Tibial artery (tissue), 4 donors: ENCODE data around the gene MEIKIN.

Experiments used
- DNase-seq, 2 donors: peaks; one replicate each; pipeline ENCODE4 v3.0.0-alpha.2; 2019
- H3K27ac ChIP-seq, 2 donors: fragments of 200-600 bp; sonication (generic) in 1 of 2; 1 replicate in 1 of 2; 2 replicates in 1 of 2; pipeline ENCODE4 v1.5.1; 2018 to 2019; ENCODE audit warnings: mild to moderate bottlenecking in 1 of 2
- H3K27me3 ChIP-seq, 2 donors: fragments of 200-600 bp; sonication (generic) in 1 of 2; one replicate each; pipeline versions ENCODE4 v1.5.1 to v1.6.0; 2016 to 2019
- H3K36me3 ChIP-seq, 3 donors: fragments of 200-600 bp; sonication (generic) in 2 of 3; one replicate each; pipeline ENCODE4 v1.5.1; 2016 to 2019; ENCODE audit warnings: mild to moderate bottlenecking in 2 of 3
- H3K4me1 ChIP-seq, 4 donors: fragments of 200-600 bp; sonication (generic) in 2 of 4; 1 replicate in 3 of 4; 2 replicates in 1 of 4; pipeline ENCODE4 v1.5.1; 2016 to 2019
- H3K4me3 ChIP-seq, 2 donors: fragments of 200-600 bp; sonication (generic) in 1 of 2; 1 replicate in 1 of 2; 2 replicates in 1 of 2; pipeline ENCODE4 v1.5.1; 2018 to 2019; ENCODE audit warnings: mild to moderate bottlenecking in 2 of 2
- H3K9me3 ChIP-seq, 3 donors: fragments of 200-600 bp; sonication (generic) in 1 of 3; one replicate each; pipeline ENCODE4 v1.5.1; 2016 to 2019
- intact Hi-C: fragments of 100-400 bp; cut with DNase I; formaldehyde crosslinking; loops from one replicate; pipeline ENCODE4 v1.15.0; 2023; ENCODE audit warnings: low total_unique reads
- TF ChIP-seq, protein P1 (sequence below), 2 experiments: fragments of 200-600 bp in 1 of 2; fragments of 450-650 bp in 1 of 2; IDR thresholded peaks; one replicate each; pipeline ENCODE4 v1.5.1; 2017 to 2019; ENCODE audit warnings: antibody characterized with exemption in 2 of 2, mild to moderate bottlenecking in 1 of 2, moderate library complexity in 1 of 2

Gene MEIKIN

DNA sequence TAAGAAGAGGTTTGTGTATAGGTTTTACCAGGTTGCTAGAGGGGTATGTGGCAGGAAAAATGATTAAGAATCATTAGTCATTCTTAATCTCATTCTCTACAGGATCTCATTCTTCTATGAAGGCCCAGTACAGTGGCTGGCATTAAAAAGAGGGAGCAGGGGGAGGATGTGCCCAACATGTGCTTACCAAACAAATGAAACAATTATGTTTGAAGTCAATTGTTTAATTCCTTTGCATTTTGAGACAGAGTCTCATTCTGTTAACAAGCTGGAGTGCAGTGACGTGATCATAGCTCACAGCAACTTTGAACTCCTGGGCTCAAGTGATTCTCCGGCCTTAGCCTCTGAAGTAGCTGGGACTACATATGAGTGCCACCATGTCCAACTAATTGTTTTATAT lies 171.7 kb downstream of the MEIKIN start:
- intact Hi-C loops: no loop called here
- no peaks in the 10 kb centered on the region for H3K27me3 ChIP-seq
- no peak overlapping the region for H3K27ac ChIP-seq
- peaks cover 0 to 82% (median 32%) of the 10 kb centered on the region in 4 donors for H3K4me1 ChIP-seq
- DNase-seq: no peak
- H3K9me3 ChIP-seq: no peaks in the 10 kb centered on the region
- H3K36me3 ChIP-seq: no peaks in the 10 kb centered on the region
- H3K4me3 ChIP-seq: no peak overlapping the region
- TF ChIP-seq, protein P1, sequence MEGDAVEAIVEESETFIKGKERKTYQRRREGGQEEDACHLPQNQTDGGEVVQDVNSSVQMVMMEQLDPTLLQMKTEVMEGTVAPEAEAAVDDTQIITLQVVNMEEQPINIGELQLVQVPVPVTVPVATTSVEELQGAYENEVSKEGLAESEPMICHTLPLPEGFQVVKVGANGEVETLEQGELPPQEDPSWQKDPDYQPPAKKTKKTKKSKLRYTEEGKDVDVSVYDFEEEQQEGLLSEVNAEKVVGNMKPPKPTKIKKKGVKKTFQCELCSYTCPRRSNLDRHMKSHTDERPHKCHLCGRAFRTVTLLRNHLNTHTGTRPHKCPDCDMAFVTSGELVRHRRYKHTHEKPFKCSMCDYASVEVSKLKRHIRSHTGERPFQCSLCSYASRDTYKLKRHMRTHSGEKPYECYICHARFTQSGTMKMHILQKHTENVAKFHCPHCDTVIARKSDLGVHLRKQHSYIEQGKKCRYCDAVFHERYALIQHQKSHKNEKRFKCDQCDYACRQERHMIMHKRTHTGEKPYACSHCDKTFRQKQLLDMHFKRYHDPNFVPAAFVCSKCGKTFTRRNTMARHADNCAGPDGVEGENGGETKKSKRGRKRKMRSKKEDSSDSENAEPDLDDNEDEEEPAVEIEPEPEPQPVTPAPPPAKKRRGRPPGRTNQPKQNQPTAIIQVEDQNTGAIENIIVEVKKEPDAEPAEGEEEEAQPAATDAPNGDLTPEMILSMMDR (IDR thresholded peaks at IDR 0.05): no peak

DNA sequence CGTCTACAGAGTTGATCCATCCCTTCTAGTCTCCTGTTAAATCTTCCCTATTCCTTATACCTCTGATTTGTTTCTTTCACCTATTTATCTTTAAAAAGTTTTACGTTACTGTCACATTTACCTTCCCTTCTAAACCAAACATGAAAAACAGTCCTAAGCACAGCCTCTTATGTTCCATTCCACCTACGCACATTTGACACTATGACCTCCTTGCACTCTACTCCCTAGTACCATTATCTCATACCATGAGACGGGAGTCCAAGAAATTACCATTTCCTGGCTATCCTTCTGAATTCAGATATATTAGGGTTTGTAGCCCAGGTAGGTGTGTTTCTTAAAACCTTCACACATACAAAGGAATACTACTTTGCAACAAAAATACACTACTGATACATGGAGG lies 173.8 kb downstream of the MEIKIN start:
- Histone ChIP-seq H3K27me3 (no peaks in the 10 kb centered on the region), H3K27ac (no peak overlapping the region), H3K4me1 (peaks cover 0 to 81% (median 29%) of the 10 kb centered on the region in 4 donors), H3K36me3 (no peaks in the 10 kb centered on the region), H3K4me3 (no peak overlapping the region), H3K9me3 (no peaks in the 10 kb centered on the region)
- no peak for DNase-seq
- intact Hi-C loops: no loop called here
- TF ChIP-seq, protein P1 (IDR thresholded peaks at IDR 0.05): no peak

DNA sequence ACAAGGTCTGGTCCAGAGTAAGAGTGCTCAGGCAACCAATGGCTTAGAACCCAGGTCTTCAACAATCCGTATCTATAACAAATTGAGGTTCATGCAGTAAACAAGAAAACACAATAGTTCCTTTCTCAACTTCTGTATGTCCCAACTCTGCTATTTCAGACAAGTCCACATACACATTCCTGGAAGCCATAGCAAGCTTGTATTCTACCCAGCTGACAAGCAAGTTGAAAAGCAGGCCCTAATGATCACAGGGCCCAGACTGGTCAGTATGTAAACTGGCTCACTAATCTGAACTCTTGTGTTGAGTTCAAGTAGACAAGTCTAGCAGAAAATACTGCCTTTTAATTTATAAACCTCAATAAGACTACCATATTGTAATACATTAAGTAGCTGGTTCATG lies 175.5 kb downstream of the MEIKIN start:
- H3K27me3 ChIP-seq: no peaks in the 10 kb centered on the region
- H3K27ac ChIP-seq: no peak overlapping the region
- DNase-seq: no peak
- no peaks in the 10 kb centered on the region for H3K36me3 ChIP-seq
- no peaks in the 10 kb centered on the region for H3K9me3 ChIP-seq
- peaks cover 0 to 78% (median 17%) of the 10 kb centered on the region in 4 donors for H3K4me1 ChIP-seq
- TF ChIP-seq, protein P1 (IDR thresholded peaks at IDR 0.05): no peak
- intact Hi-C loops: no loop called here
- no peak overlapping the region for H3K4me3 ChIP-seq

DNA sequence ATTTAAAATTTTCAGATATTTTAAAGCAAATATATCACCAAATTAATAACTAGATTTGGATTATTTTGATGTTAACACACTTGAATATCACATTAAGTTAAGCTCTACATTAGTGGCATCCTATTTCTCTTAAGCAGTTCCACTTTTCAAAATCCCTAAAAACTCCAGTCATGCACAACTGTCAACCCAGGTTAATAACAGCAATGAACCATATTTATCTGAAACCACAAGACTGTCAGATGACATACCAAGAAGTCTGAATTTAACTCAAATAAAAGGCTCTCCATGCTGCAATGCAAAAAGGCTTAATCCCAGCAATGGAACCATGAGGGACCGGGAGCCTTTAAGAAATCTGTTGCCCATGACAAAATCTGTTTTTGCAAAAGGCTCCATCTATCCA lies 176.1 kb downstream of the MEIKIN start:
- no peak for DNase-seq
- H3K4me1 ChIP-seq: peaks cover 0 to 76% (median 17%) of the 10 kb centered on the region in 4 donors
- H3K4me3 ChIP-seq: no peak overlapping the region
- H3K36me3 ChIP-seq: peaks cover 0 to 3% (median 0%) of the 10 kb centered on the region in 3 donors
- H3K9me3 ChIP-seq: no peaks in the 10 kb centered on the region
- TF ChIP-seq, protein P1 (IDR thresholded peaks at IDR 0.05): no peak
- intact Hi-C loops: no loop called here
- no peaks in the 10 kb centered on the region for H3K27me3 ChIP-seq
- H3K27ac ChIP-seq: no peak overlapping the region

DNA sequence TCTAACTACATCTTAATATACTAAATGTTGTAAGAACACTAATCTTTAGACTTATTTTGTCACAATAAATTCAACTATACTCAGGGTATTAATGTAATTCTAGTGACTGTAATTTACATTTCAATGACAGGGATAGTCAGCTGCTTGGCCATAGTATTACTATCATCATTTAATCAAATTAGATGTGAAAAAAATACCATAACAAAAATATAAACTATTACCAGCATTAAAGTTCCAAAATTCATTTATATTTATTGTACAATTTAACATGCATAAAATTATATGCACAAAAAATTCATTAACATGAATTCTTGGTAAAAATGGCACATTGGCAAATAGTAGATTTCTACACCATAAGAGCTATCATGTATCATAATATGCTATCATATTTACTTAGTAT lies 177.6 kb downstream of the MEIKIN start:
- TF ChIP-seq, protein P1 (IDR thresholded peaks at IDR 0.05): no peak
- H3K36me3 ChIP-seq: peaks cover 0 to 8% (median 0%) of the 10 kb centered on the region in 3 donors
- intact Hi-C loops: no loop called here
- H3K4me1 ChIP-seq: peaks cover 0 to 63% (median 15%) of the 10 kb centered on the region in 4 donors
- H3K9me3 ChIP-seq: no peaks in the 10 kb centered on the region
- DNase-seq: no peak
- no peaks in the 10 kb centered on the region for H3K27me3 ChIP-seq
- no peak overlapping the region for H3K4me3 ChIP-seq
- no peak overlapping the region for H3K27ac ChIP-seq

DNA sequence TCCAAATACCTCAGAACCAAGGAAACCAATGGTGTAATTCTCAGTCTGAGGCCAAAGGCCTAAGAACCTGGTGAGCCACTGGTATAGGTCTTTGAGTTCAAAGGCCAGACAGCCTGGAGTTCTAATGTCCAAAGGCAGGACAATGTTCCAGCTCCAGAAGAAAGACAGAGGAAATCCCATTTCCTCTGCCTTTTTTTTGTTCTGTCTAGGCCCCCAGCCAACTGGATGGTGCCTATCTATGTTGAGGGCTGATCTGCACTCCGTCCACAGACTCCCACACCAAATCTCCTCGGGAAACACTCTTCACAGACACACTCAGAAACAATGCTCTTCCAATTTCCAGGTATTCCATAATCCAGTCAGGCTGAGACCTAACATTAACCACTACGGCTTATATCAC lies 178.8 kb downstream of the MEIKIN start:
- Histone ChIP-seq H3K27ac (no peak overlapping the region), H3K36me3 (peaks cover 0 to 8% (median 0%) of the 10 kb centered on the region in 3 donors), H3K4me3 (no peak overlapping the region), H3K27me3 (no peaks in the 10 kb centered on the region), H3K9me3 (no peaks in the 10 kb centered on the region), H3K4me1 (peaks cover 0 to 56% (median 14%) of the 10 kb centered on the region in 4 donors)
- intact Hi-C loops: no loop called here
- DNase-seq: no peak
- TF ChIP-seq, protein P1 (IDR thresholded peaks at IDR 0.05): no peak
